BLaER1 treated with 17β-estradiol and CSF1 and Interleukin-3, amounts not matched to agents 10 nM and 100 nM (cell line): ENCODE measurements around the gene PTPRE.

Experiments used
- H3K27ac ChIP-seq, 11 experiments: shearing (Covaris generic); formaldehyde crosslinking; 2 replicates each; pipeline ENCODE4 v1.8.1; 2022
- H3K27me3 ChIP-seq, 11 experiments: shearing (Covaris generic); formaldehyde crosslinking; 2 replicates each; pipeline ENCODE4 v1.8.1; 2022
- H3K36me3 ChIP-seq, 11 experiments: shearing (Covaris generic); formaldehyde crosslinking; 2 replicates each; pipeline ENCODE4 v1.8.1; 2022
- H3K4me1 ChIP-seq, 10 experiments: shearing (Covaris generic); formaldehyde crosslinking; 2 replicates each; pipeline ENCODE4 v1.8.1; 2022
- H3K4me2 ChIP-seq, 11 experiments: shearing (Covaris generic); formaldehyde crosslinking; 2 replicates each; pipeline ENCODE4 v1.8.1; 2022
- H3K4me3 ChIP-seq, 10 experiments: shearing (Covaris generic); formaldehyde crosslinking; 2 replicates each; pipeline ENCODE4 v1.8.1; 2022
- H3K9ac ChIP-seq, 11 experiments: shearing (Covaris generic); formaldehyde crosslinking; 2 replicates each; pipeline ENCODE4 v1.8.1; 2022
- H3K9me3 ChIP-seq, 11 experiments: shearing (Covaris generic); formaldehyde crosslinking; replicated peaks in 1 of 11; 2 replicates each; pipeline ENCODE4 v1.8.1; 2022
- H4K20me1 ChIP-seq, 11 experiments: shearing (Covaris generic); formaldehyde crosslinking; 2 replicates each; pipeline ENCODE4 v1.8.1; 2022
- Cebpa-rat ChIP-seq, 11 experiments: shearing (Covaris generic); IDR thresholded peaks; 2 replicates each; pipeline ENCODE4 v1.8.1; 2022

Gene PTPRE

GRCh38 chr10:127888521-127889312 lies 18.2 kb upstream of the PTPRE start:
- H3K4me1 ChIP-seq: peaks cover 10 to 50% (median 13%) of the 10 kb centered on the region in 10 experiments; a peak in 19 of 20 replicates
- H3K27ac ChIP-seq: peak overlapping the region in 2 of 11 experiments; percentile 4 to 44; a peak in 2 of 22 replicates
- no peak for TF ChIP-seq Cebpa-rat (IDR thresholded peaks at IDR 0.05)
- peak overlapping the region in 3 of 11 experiments; percentile 35 to 61 (median 47); a peak in 5 of 22 replicates for H3K4me2 ChIP-seq
- H3K27me3 ChIP-seq: no peaks in the 10 kb centered on the region
- H3K4me3 ChIP-seq: no peak overlapping the region
- H3K9me3 ChIP-seq: no peaks in the 10 kb centered on the region
- no peak overlapping the region for H3K9ac ChIP-seq
- no peaks in the 10 kb centered on the region for H4K20me1 ChIP-seq
- no peaks in the 10 kb centered on the region for H3K36me3 ChIP-seq

- Histone ChIP-seq H3K4me2 (peak overlapping the region in 4 of 11 experiments; percentile 14 to 61 (median 41); a peak in 8 of 22 replicates), H3K36me3 (no peaks in the 10 kb centered on the region), H3K4me1 (peaks cover 6 to 41% (median 9%) of the 10 kb centered on the region in 10 experiments; a peak in 19 of 20 replicates), H3K27me3 (no peaks in the 10 kb centered on the region), H3K9me3 (no peaks in the 10 kb centered on the region), H3K4me3 (no peak overlapping the region), H3K9ac (no peak overlapping the region), H3K27ac (peak overlapping the region in 2 of 11 experiments; percentile 4 to 44; a peak in 2 of 22 replicates), H4K20me1 (no peaks in the 10 kb centered on the region)
- TF ChIP-seq Cebpa-rat (IDR thresholded peaks at IDR 0.05): no peak
Observed at GRCh38 chr10:127889605-127890195, 17.2 kb upstream of the PTPRE start.

- peaks cover under 1 to 36% (median 4%) of the 10 kb centered on the region in 10 experiments; a peak in 17 of 20 replicates for H3K4me1 ChIP-seq
- peak overlapping the region in 4 of 11 experiments; percentile 14 to 61 (median 41); a peak in 8 of 22 replicates for H3K4me2 ChIP-seq
- H3K36me3 ChIP-seq: no peaks in the 10 kb centered on the region
- H3K4me3 ChIP-seq: no peak overlapping the region
- H3K27me3 ChIP-seq: no peaks in the 10 kb centered on the region
- no peaks in the 10 kb centered on the region for H4K20me1 ChIP-seq
- H3K9ac ChIP-seq: no peak overlapping the region
- no peak overlapping the region for H3K27ac ChIP-seq
- no peak for TF ChIP-seq Cebpa-rat (IDR thresholded peaks at IDR 0.05)
- H3K9me3 ChIP-seq: no peaks in the 10 kb centered on the region
Observed at GRCh38 chr10:127890216-127890615, 16.7 kb upstream of the PTPRE start.

GRCh38 chr10:127890832-127891334 lies 16.0 kb upstream of the PTPRE start:
- Histone ChIP-seq H3K9ac (no peak overlapping the region), H3K36me3 (no peaks in the 10 kb centered on the region), H3K4me1 (peaks cover 0 to 29% (median 2%) of the 10 kb centered on the region in 10 experiments; a peak in 7 of 20 replicates), H4K20me1 (no peaks in the 10 kb centered on the region), H3K4me3 (no peak overlapping the region), H3K27me3 (no peaks in the 10 kb centered on the region), H3K27ac (no peak overlapping the region), H3K9me3 (no peaks in the 10 kb centered on the region), H3K4me2 (peak overlapping the region in 2 of 11 experiments; percentile 47 to 61; a peak in 3 of 22 replicates)
- no peak for TF ChIP-seq Cebpa-rat (IDR thresholded peaks at IDR 0.05)

GRCh38 chr10:127892743-127893142 lies 14.2 kb upstream of the PTPRE start, which contains the start of gene CLRN3:
Gene CLRN3, minus strand, starts transcription at chr10:127892941. Its CDS starts 157 bp downstream, at chr10:127892784.
- Histone ChIP-seq H4K20me1 (no peaks in the 10 kb centered on the region), H3K4me2 (no peak within 1 kb of the TSS), H3K36me3 (no peaks in the 10 kb centered on the region), H3K4me3 (no peak within 1 kb of the TSS), H3K27ac (no peak within 1 kb of the TSS), H3K27me3 (no peaks in the 10 kb centered on the region), H3K9ac (no peak within 1 kb of the TSS), H3K9me3 (peaks cover 1 to 9% (median 8%) of the 10 kb centered on the region in 11 experiments; a peak in 13 of 22 replicates), H3K4me1 (peaks cover 0 to 29% (median 2%) of the 10 kb centered on the region in 10 experiments; a peak in 7 of 20 replicates)
- TF ChIP-seq Cebpa-rat (IDR thresholded peaks at IDR 0.05): no peak

GRCh38 chr10:127894146-127894545 lies 12.8 kb upstream of the PTPRE start:
- no peak for TF ChIP-seq Cebpa-rat (IDR thresholded peaks at IDR 0.05)
- H3K36me3 ChIP-seq: no peaks in the 10 kb centered on the region
- no peak overlapping the region for H3K27ac ChIP-seq
- no peak overlapping the region for H3K4me2 ChIP-seq
- peaks cover 9 to 17% (median 15%) of the 10 kb centered on the region in 11 experiments; a peak in 16 of 22 replicates for H3K9me3 ChIP-seq
- peaks cover 0 to 21% (median 2%) of the 10 kb centered on the region in 10 experiments; a peak in 7 of 20 replicates for H3K4me1 ChIP-seq
- H3K4me3 ChIP-seq: no peak overlapping the region
- no peak overlapping the region for H3K9ac ChIP-seq
- no peaks in the 10 kb centered on the region for H4K20me1 ChIP-seq
- H3K27me3 ChIP-seq: no peaks in the 10 kb centered on the region

- Histone ChIP-seq H4K20me1 (no peaks in the 10 kb centered on the region), H3K9ac (no peak overlapping the region), H3K4me2 (no peak overlapping the region), H3K27ac (no peak overlapping the region), H3K4me3 (no peak overlapping the region), H3K27me3 (no peaks in the 10 kb centered on the region), H3K9me3 (peaks cover 9 to 17% (median 15%) of the 10 kb centered on the region in 11 experiments; a peak in 16 of 22 replicates), H3K36me3 (no peaks in the 10 kb centered on the region), H3K4me1 (peaks cover 0 to 14% (median 4%) of the 10 kb centered on the region in 10 experiments; a peak in 9 of 20 replicates)
- TF ChIP-seq Cebpa-rat (IDR thresholded peaks at IDR 0.05): no peak
Observed at GRCh38 chr10:127896590-127896989, 10.3 kb upstream of the PTPRE start.

GRCh38 chr10:127897177-127897576 lies 9.7 kb upstream of the PTPRE start:
- no peak for TF ChIP-seq Cebpa-rat (IDR thresholded peaks at IDR 0.05)
- Histone ChIP-seq H3K4me1 (peaks cover 0 to 14% (median 4%) of the 10 kb centered on the region in 10 experiments; a peak in 9 of 20 replicates), H3K36me3 (no peaks in the 10 kb centered on the region), H3K9me3 (peaks cover 9 to 17% (median 15%) of the 10 kb centered on the region in 11 experiments; a peak in 16 of 22 replicates), H3K4me2 (no peak overlapping the region), H4K20me1 (no peaks in the 10 kb centered on the region), H3K4me3 (no peak overlapping the region), H3K27me3 (no peaks in the 10 kb centered on the region), H3K9ac (no peak overlapping the region), H3K27ac (no peak overlapping the region)
